Liver (tissue), 9 donors: Measurements from ENCODE around the gene FER1L5. TPM values are rescaled to one million over a fixed set of nuclear protein-coding genes. Genes with fewer than 3 reads are reported as not detected.

Experiments used
- DNase-seq: peaks from one replicate; pipeline ENCODE4 v3.0.0-alpha.2; 2017; ENCODE audit warnings: low spot score
- H3K27ac ChIP-seq, 2 donors: one replicate each; pipeline ENCODE4 v1.7.0; 2013; ENCODE audit warnings: inconsistent platforms in 2 of 2, low read length in 2 of 2, control low read depth in 1 of 2, low read depth in 1 of 2, mild to moderate bottlenecking in 1 of 2
- H3K27me3 ChIP-seq, 4 donors: one replicate each; pipeline versions ENCODE4 v1.6.1 to v1.7.0; 2013; ENCODE audit warnings: low read length in 3 of 4, inconsistent platforms in 1 of 4, mild to moderate bottlenecking in 1 of 4, moderate library complexity in 1 of 4; ENCODE audit not compliant: control insufficient read depth in 4 of 4, insufficient read depth in 4 of 4
- H3K36me3 ChIP-seq, 4 donors: one replicate each; pipeline versions ENCODE4 v1.6.1 to v1.7.0; 2013; ENCODE audit warnings: low read length in 3 of 4, mild to moderate bottlenecking in 3 of 4, low read depth in 1 of 4, moderate library complexity in 1 of 4; ENCODE audit not compliant: control insufficient read depth in 4 of 4, insufficient read depth in 3 of 4
- H3K4me1 ChIP-seq, 4 donors: one replicate each; pipeline versions ENCODE4 v1.6.1 to v1.7.0; 2013; ENCODE audit warnings: low read length in 3 of 4, mild to moderate bottlenecking in 3 of 4, moderate library complexity in 1 of 4; ENCODE audit not compliant: control insufficient read depth in 4 of 4, insufficient read depth in 4 of 4
- H3K4me3 ChIP-seq, 3 donors: one replicate each; pipeline versions ENCODE4 v1.6.1 to v1.7.0; 2013; ENCODE audit warnings: low read length in 3 of 3, control low read depth in 1 of 3, low read depth in 1 of 3, mild to moderate bottlenecking in 1 of 3
- H3K9ac ChIP-seq, 2 donors: one replicate each; pipeline ENCODE4 v1.7.0; 2013; ENCODE audit warnings: low read length in 2 of 2, mild to moderate bottlenecking in 2 of 2, moderate library complexity in 2 of 2, control low read depth in 1 of 2, low read depth in 1 of 2
- H3K9me3 ChIP-seq, 4 donors: one replicate each; pipeline versions ENCODE4 v1.6.1 to v1.7.0; 2013; ENCODE audit warnings: low read length in 3 of 4; ENCODE audit not compliant: control insufficient read depth in 4 of 4
- CTCF ChIP-seq: fragments of 150-350 bp; IDR thresholded peaks from 2 replicates; pipeline ENCODE4 v1.5.1; 2017; ENCODE audit warnings: improper control_type of control experiment, low read depth, low read length; ENCODE audit not compliant: missing input control
- EGR1 ChIP-seq, 2 donors: IDR thresholded peaks; 2 replicates each; pipeline ENCODE4 v1.6.1; 2016 to 2018; ENCODE audit warnings: antibody characterized with exemption in 2 of 2, low read depth in 2 of 2
- FOXA1 ChIP-seq: IDR thresholded peaks from 2 replicates; pipeline ENCODE4 v1.6.1; 2016; ENCODE audit warnings: antibody characterized with exemption
- FOXA2 ChIP-seq: IDR thresholded peaks from 2 replicates; pipeline ENCODE4 v1.6.1; 2016; ENCODE audit warnings: antibody characterized with exemption
- GABPA ChIP-seq, 2 donors: IDR thresholded peaks in 1 of 2; conservative IDR thresholded peaks in 1 of 2; 2 replicates each; pipeline ENCODE4 v1.6.1; 2016; ENCODE audit warnings: antibody characterized with exemption in 2 of 2, mild to moderate bottlenecking in 1 of 2, moderate library complexity in 1 of 2
- HNF4A ChIP-seq, 2 donors: conservative IDR thresholded peaks; 2 replicates each; pipeline ENCODE4 v1.6.1; 2016; ENCODE audit warnings: antibody characterized with exemption in 2 of 2, mild to moderate bottlenecking in 2 of 2
- HNF4G ChIP-seq: IDR thresholded peaks from 2 replicates; pipeline ENCODE4 v1.6.1; 2016; ENCODE audit warnings: antibody characterized with exemption
- JUND ChIP-seq, 2 donors: IDR thresholded peaks; 2 replicates each; pipeline ENCODE4 v1.6.1; 2016; ENCODE audit warnings: antibody characterized with exemption in 2 of 2
- NR2F2 ChIP-seq: IDR thresholded peaks from 2 replicates; pipeline ENCODE4 v1.6.1; 2016; ENCODE audit warnings: antibody characterized with exemption
- RAD21 ChIP-seq, 2 donors: IDR thresholded peaks; 2 replicates each; pipeline ENCODE4 v1.6.1; 2016; ENCODE audit warnings: antibody characterized with exemption in 2 of 2, mild to moderate bottlenecking in 2 of 2
- RXRA ChIP-seq, 2 donors: IDR thresholded peaks; 2 replicates each; pipeline ENCODE4 v1.6.1; 2017 to 2018; ENCODE audit warnings: antibody characterized with exemption in 2 of 2, mild to moderate bottlenecking in 1 of 2
- SP1 ChIP-seq: IDR thresholded peaks from 2 replicates; pipeline ENCODE4 v1.6.1; 2018; ENCODE audit warnings: antibody characterized with exemption, mild to moderate bottlenecking
- TAF1 ChIP-seq: conservative IDR thresholded peaks from 2 replicates; pipeline ENCODE4 v1.6.1; 2016; ENCODE audit warnings: antibody characterized with exemption, mild to moderate bottlenecking
- YY1 ChIP-seq: IDR thresholded peaks from 2 replicates; pipeline ENCODE4 v1.6.1; 2016; ENCODE audit warnings: antibody characterized with exemption, mild to moderate bottlenecking
- WGBS: extraction: QIAGEN DNeasy Blood & Tissue Kit; methylation state at CpG from one replicate; pipeline ENCODE4 v1.1.7; 2013; 5-methylcytosine and 5-hydroxymethylcytosine counted together
- polyA plus RNA-seq, 2 donors: library from polyadenylated mRNA; stranded (reverse) in 1 of 2; unstranded in 1 of 2; fragments of 200-250 nt in 1 of 2; fragments of >200 nt in 1 of 2; fragmentation: Nextera tagmentation in 1 of 2; extraction: Ambion mirVana in 1 of 2; gene quantifications; one replicate each; pipeline versions ENCODE4 v1.2.1 to v1.2.3, GENCODE V29; 2013 to 2015
- total RNA-seq, 2 donors: library from RNA; depleted of rRNA; stranded (reverse); fragments of >200 nt; gene quantifications; one replicate each; pipeline ENCODE4 v1.2.3, GENCODE V29; 2014
- TF ChIP-seq, protein P1 (sequence below): IDR thresholded peaks from 2 replicates; pipeline ENCODE4 v1.6.1; 2016; ENCODE audit warnings: antibody characterized with exemption
- TF ChIP-seq, protein P2 (sequence below): IDR thresholded peaks from 2 replicates; pipeline ENCODE4 v1.6.1; 2016; ENCODE audit warnings: antibody characterized with exemption
- TF ChIP-seq, protein P3 (sequence below): IDR thresholded peaks from 2 replicates; pipeline ENCODE4 v1.6.1; 2016; ENCODE audit warnings: antibody characterized with exemption
- TF ChIP-seq, protein P4 (sequence below): IDR thresholded peaks from 2 replicates; pipeline ENCODE4 v1.6.1; 2016; ENCODE audit warnings: antibody characterized with exemption, mild to moderate bottlenecking
- donor health status: healthy.
- donor health status: healthy.
- donor health status: healthy.
- donor health status: healthy.
- donor health status: healthy.

Gene FER1L5
- total and polyA plus RNA-seq, 4 donors: under 0.01 TPM; not detected in 3

DNA sequence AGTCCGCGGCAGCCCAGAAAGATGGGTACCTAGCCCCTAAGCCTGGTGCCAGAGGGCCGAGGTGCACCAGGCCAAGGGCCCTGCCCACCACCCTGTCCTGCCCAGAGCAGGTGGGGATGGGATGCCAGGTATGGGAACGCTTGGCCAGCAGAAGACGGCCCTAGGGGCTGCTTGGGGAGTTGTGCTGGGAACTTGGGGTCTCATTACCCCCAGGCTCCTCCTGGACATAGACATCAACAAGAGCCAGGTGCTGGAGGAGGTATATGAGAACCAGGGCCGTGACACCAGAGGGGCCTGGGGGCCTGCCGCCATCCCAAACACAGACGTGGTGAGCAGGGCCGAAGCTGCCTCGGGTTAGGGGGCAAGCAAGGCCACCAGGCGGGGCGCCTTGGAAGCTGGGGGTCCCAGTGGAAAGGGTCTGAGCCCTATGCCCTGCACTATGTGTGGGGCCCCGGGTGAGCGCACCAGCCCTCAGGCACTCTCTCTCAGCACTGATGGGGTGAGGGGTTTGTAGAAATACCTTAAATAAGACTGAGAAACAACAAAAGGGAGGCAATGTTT is 46.9 kb downstream of the FER1L5 start:
- TF ChIP-seq GABPA (IDR thresholded peaks at IDR 0.05 in 1 of 2, conservative IDR thresholded peaks at IDR 0.05 in 1 of 2): no peak
- no peak for TF ChIP-seq FOXA1
- no peak for TF ChIP-seq FOXA2
- TF ChIP-seq, protein P1, sequence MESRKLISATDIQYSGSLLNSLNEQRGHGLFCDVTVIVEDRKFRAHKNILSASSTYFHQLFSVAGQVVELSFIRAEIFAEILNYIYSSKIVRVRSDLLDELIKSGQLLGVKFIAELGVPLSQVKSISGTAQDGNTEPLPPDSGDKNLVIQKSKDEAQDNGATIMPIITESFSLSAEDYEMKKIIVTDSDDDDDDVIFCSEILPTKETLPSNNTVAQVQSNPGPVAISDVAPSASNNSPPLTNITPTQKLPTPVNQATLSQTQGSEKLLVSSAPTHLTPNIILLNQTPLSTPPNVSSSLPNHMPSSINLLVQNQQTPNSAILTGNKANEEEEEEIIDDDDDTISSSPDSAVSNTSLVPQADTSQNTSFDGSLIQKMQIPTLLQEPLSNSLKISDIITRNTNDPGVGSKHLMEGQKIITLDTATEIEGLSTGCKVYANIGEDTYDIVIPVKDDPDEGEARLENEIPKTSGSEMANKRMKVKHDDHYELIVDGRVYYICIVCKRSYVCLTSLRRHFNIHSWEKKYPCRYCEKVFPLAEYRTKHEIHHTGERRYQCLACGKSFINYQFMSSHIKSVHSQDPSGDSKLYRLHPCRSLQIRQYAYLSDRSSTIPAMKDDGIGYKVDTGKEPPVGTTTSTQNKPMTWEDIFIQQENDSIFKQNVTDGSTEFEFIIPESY: no peak
- TF ChIP-seq NR2F2: no peak
- TF ChIP-seq EGR1 (IDR thresholded peaks at IDR 0.05; ENCODE audit: low read depth in 2 of 2): no peak
- no peak for TF ChIP-seq RXRA (IDR thresholded peaks at IDR 0.05)
- TF ChIP-seq HNF4G: no peak
- TF ChIP-seq, protein P2, sequence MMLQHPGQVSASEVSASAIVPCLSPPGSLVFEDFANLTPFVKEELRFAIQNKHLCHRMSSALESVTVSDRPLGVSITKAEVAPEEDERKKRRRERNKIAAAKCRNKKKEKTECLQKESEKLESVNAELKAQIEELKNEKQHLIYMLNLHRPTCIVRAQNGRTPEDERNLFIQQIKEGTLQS: no peak
- no peak for TF ChIP-seq YY1
- no peak for TF ChIP-seq TAF1
- TF ChIP-seq, protein P3, sequence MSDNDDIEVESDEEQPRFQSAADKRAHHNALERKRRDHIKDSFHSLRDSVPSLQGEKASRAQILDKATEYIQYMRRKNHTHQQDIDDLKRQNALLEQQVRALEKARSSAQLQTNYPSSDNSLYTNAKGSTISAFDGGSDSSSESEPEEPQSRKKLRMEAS: no peak
- no peak for TF ChIP-seq SP1
- TF ChIP-seq JUND (IDR thresholded peaks at IDR 0.05): no peak
- no peak for TF ChIP-seq RAD21 (IDR thresholded peaks at IDR 0.05)
- TF ChIP-seq HNF4A (conservative IDR thresholded peaks at IDR 0.05): no peak
- TF ChIP-seq, protein P4, sequence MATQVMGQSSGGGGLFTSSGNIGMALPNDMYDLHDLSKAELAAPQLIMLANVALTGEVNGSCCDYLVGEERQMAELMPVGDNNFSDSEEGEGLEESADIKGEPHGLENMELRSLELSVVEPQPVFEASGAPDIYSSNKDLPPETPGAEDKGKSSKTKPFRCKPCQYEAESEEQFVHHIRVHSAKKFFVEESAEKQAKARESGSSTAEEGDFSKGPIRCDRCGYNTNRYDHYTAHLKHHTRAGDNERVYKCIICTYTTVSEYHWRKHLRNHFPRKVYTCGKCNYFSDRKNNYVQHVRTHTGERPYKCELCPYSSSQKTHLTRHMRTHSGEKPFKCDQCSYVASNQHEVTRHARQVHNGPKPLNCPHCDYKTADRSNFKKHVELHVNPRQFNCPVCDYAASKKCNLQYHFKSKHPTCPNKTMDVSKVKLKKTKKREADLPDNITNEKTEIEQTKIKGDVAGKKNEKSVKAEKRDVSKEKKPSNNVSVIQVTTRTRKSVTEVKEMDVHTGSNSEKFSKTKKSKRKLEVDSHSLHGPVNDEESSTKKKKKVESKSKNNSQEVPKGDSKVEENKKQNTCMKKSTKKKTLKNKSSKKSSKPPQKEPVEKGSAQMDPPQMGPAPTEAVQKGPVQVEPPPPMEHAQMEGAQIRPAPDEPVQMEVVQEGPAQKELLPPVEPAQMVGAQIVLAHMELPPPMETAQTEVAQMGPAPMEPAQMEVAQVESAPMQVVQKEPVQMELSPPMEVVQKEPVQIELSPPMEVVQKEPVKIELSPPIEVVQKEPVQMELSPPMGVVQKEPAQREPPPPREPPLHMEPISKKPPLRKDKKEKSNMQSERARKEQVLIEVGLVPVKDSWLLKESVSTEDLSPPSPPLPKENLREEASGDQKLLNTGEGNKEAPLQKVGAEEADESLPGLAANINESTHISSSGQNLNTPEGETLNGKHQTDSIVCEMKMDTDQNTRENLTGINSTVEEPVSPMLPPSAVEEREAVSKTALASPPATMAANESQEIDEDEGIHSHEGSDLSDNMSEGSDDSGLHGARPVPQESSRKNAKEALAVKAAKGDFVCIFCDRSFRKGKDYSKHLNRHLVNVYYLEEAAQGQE: no peak
- TF ChIP-seq CTCF: no peak
- DNase-seq: no peak
- no peak overlapping the region for H3K27ac ChIP-seq
- H3K9me3 ChIP-seq: no peaks in the 10 kb centered on the region
- WGBS: 96% methylated on average over 14 of the region's 14 CpGs
- H3K4me3 ChIP-seq: no peak overlapping the region
- no peaks in the 10 kb centered on the region for H3K4me1 ChIP-seq
- no peaks in the 10 kb centered on the region for H3K27me3 ChIP-seq
- H3K9ac ChIP-seq: no peak overlapping the region
- H3K36me3 ChIP-seq: no peaks in the 10 kb centered on the region
